SK-N-MC (cell line): ENCODE data around the gene TSPAN17.

Experiments
- DNase-seq: peaks from one replicate; pipeline ENCODE4 v3.0.0-alpha.2; 2011; ENCODE audit warnings: low read depth, low spot score
- H3K27ac ChIP-seq: fragments of 200-600 bp; sonication (generic); 2 replicates; pipeline ENCODE4 v1.5.1; 2016; ENCODE audit warnings: mixed run types
- H3K36me3 ChIP-seq: fragments of 200-600 bp; sonication (generic); 2 replicates; pipeline ENCODE4 v1.6.1; 2017; ENCODE audit warnings: antibody characterized with exemption, low read length, mixed read lengths; ENCODE audit not compliant: insufficient read depth
- H3K4me3 ChIP-seq: fragments of 200-600 bp; sonication (generic); 2 replicates; pipeline ENCODE4 v1.5.1; 2016
- H3K9ac ChIP-seq: fragments of 200-600 bp; sonication (generic); 2 replicates; pipeline ENCODE4 v1.8.0; 2017; ENCODE audit warnings: mixed run types, mixed read lengths; ENCODE audit not compliant: insufficient read length
- H3K9me3 ChIP-seq: fragments of 200-600 bp; sonication (generic); 2 replicates; pipeline ENCODE4 v1.6.1; 2017; ENCODE audit warnings: low read depth, mild to moderate bottlenecking, antibody characterized with exemption, low read length, moderate library complexity, mixed read lengths
- EZH2 ChIP-seq: fragments of 200-600 bp; sonication (generic); IDR thresholded peaks from one replicate; pipeline ENCODE4 v1.6.1; 2017; ENCODE audit warnings: antibody characterized with exemption
- FOXP2 ChIP-seq: optimal IDR thresholded peaks from 2 replicates; pipeline ENCODE3; 2011; ENCODE audit warnings: mild to moderate bottlenecking, moderate library complexity; ENCODE audit not compliant: insufficient read depth; ENCODE audit errors: extremely low read length, control extremely low read depth
- POLR2AphosphoS5 ChIP-seq: IDR thresholded peaks from 2 replicates; pipeline ENCODE4 v1.6.1; 2012; ENCODE audit warnings: mild to moderate bottlenecking, low read depth, low read length, borderline replicate concordance

The TSPAN17 gene

GRCh38 chr5:176679365-176680225 is 32.3 kb downstream of the TSPAN17 start:
- no peak overlapping the region for H3K27ac ChIP-seq
- no peak overlapping the region for H3K4me3 ChIP-seq
- H3K9ac ChIP-seq = no peak overlapping the region
- DNase-seq = no peak
- no peaks in the 10 kb centered on the region for H3K36me3 ChIP-seq
- no peaks in the 10 kb centered on the region for H3K9me3 ChIP-seq
- TF ChIP-seq POLR2AphosphoS5 (no peak), FOXP2 (no peak), EZH2 (no peak)

DNA sequence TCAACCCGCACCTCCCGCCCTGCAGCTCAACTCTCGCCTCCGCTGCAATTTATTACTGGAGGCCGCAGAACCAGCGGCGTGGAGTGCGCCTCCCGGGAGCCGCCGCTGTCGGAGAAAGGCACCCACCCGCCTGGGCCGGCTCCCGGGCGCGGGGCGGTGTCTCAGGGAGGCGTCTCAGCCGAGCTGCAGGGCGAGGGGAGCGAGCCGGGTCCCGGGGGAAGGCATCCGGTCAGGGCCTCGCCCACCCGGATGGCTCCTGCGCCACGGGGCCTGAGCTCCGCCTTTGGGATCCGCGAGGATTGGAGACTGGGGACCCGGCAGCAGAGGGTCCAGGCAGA is 32.9 kb downstream of the TSPAN17 start:
- Histone ChIP-seq H3K36me3 (no peaks in the 10 kb centered on the region), H3K27ac (no peak overlapping the region), H3K4me3 (no peak overlapping the region), H3K9me3 (no peaks in the 10 kb centered on the region), H3K9ac (no peak overlapping the region)
- TF ChIP-seq EZH2 (no peak), FOXP2 (no peak), POLR2AphosphoS5 (no peak)
- no peak for DNase-seq

GRCh38 chr5:176682016-176682531 is 34.8 kb downstream of the TSPAN17 start:
- H3K27ac ChIP-seq = no peak overlapping the region
- H3K9ac ChIP-seq = no peak overlapping the region
- H3K4me3 ChIP-seq = no peak overlapping the region
- no peak for DNase-seq
- H3K36me3 ChIP-seq = no peaks in the 10 kb centered on the region
- TF ChIP-seq FOXP2 (no peak), POLR2AphosphoS5 (no peak), EZH2 (no peak)
- no peaks in the 10 kb centered on the region for H3K9me3 ChIP-seq

DNA sequence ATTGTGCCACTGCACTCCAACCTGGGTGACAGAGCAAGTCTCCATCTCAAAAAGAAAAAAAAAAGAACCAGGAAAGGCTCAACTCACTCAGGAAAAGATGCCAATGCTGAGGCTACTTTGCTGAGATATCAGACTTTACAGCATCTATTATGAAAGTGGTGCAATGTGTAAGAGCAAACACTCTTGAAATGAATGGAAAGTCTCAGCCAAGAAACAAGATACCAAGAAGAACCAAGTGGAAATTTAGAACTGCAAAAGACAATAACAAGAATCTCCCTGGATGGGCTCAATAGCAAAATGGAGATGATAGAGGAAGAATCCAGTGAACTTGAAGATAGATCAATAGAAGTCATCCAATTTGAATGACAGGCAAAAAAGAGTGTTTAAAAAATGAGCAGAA is 37.7 kb downstream of the TSPAN17 start:
- no peak for DNase-seq
- Histone ChIP-seq H3K9me3 (no peaks in the 10 kb centered on the region), H3K36me3 (no peaks in the 10 kb centered on the region), H3K4me3 (no peak overlapping the region), H3K9ac (no peak overlapping the region), H3K27ac (no peak overlapping the region)
- TF ChIP-seq FOXP2 (no peak), POLR2AphosphoS5 (no peak), EZH2 (no peak)

- Histone ChIP-seq H3K4me3 (no peak overlapping the region), H3K36me3 (no peaks in the 10 kb centered on the region), H3K27ac (no peak overlapping the region), H3K9ac (no peak overlapping the region), H3K9me3 (no peaks in the 10 kb centered on the region)
- no peak for DNase-seq
- TF ChIP-seq EZH2 = no peak
- no peak for TF ChIP-seq POLR2AphosphoS5
- TF ChIP-seq FOXP2 = no peak
Measured at GRCh38 chr5:176687247-176687646, 40.0 kb downstream of the TSPAN17 start.

DNA sequence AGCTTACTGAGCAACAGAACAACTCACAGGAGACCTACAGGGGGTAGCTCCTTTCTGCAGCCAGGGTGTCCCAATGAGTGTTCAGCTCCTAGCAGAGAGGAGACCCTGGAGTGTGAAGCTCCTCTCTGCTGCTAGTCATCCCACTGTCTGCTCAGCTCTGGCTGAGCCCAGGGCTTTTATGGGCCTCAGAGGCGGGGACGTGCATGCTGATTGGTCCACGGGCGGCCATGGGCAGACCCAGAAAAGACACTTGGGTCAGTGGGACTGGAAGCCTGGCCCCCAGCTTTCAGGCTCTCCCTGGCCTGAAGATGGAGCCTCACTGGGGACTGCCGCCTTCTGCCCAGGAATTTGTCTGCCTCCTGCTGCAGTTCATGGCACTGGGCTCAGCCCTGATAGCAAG is 40.6 kb downstream of the TSPAN17 start:
- no peak for TF ChIP-seq POLR2AphosphoS5
- TF ChIP-seq FOXP2 = no peak
- no peak for TF ChIP-seq EZH2
- Histone ChIP-seq H3K4me3 (no peak overlapping the region), H3K27ac (no peak overlapping the region), H3K9ac (no peak overlapping the region), H3K36me3 (no peaks in the 10 kb centered on the region), H3K9me3 (no peaks in the 10 kb centered on the region)
- DNase-seq = no peak

- no peak for DNase-seq
- H3K36me3 ChIP-seq = no peaks in the 10 kb centered on the region
- no peak for TF ChIP-seq POLR2AphosphoS5
- TF ChIP-seq FOXP2 = no peak
- no peak for TF ChIP-seq EZH2
- H3K27ac ChIP-seq = no peak overlapping the region
- H3K9me3 ChIP-seq = no peaks in the 10 kb centered on the region
- H3K9ac ChIP-seq = no peak overlapping the region
- no peak overlapping the region for H3K4me3 ChIP-seq
Measured at GRCh38 chr5:176690911-176691310, 43.6 kb downstream of the TSPAN17 start.

DNA sequence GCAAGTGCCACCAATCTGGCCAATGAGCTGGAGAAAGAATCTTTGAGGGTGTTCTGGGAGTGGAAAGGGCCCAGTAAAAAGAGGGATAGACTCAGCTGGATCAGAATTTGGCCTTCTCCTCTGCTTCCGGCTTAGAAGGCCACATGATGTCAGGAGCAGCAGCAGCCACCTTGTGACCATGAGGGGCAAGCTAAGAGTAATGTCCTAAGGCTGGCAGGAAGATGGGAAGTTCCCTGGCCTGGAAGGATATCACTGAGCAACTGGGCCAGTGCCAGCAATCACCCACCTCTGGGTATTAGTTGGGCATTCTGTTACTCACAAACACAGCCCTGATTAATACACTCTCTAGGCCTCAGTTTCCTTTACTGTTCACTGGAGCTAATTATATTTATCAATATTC is 44.2 kb downstream of the TSPAN17 start:
- Histone ChIP-seq H3K36me3 (no peaks in the 10 kb centered on the region), H3K9ac (no peak overlapping the region), H3K27ac (no peak overlapping the region), H3K9me3 (no peaks in the 10 kb centered on the region), H3K4me3 (no peak overlapping the region)
- DNase-seq = no peak
- TF ChIP-seq EZH2 (no peak), POLR2AphosphoS5 (no peak), FOXP2 (no peak)

DNA sequence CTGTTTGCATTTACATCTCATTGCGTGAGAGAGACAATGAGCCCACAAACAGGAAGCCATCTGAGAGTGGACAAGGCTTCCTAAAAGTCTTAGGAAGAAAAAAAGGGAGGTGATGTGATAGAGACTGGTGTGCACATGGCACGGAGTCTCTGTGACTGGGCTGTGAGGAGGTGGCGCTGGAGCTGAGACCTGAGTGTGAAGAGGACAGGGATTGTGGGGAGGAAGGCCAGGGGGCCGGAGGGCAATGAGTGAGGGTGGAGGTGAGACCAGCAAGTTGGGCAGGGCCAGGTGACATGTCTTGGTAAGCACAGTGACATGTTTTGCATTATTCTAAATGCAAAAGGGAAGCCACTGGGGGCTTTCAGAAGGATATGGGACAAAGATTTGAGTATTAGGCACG is 45.0 kb downstream of the TSPAN17 start:
- DNase-seq = no peak

More for the DNA sequence above, 45.0 kb downstream of the TSPAN17 start:
- Histone ChIP-seq H3K27ac (no peak overlapping the region), H3K4me3 (no peak overlapping the region), H3K9ac (no peak overlapping the region), H3K36me3 (no peaks in the 10 kb centered on the region), H3K9me3 (no peaks in the 10 kb centered on the region)
- TF ChIP-seq FOXP2 = no peak
- no peak for TF ChIP-seq EZH2
- TF ChIP-seq POLR2AphosphoS5 = no peak
